Ovary (tissue), 9 donors: ENCODE data around the gene BTBD9. TPM values are rescaled to one million over a fixed set of nuclear protein-coding genes. Genes with fewer than 3 reads are reported as not detected.

Source experiments
- DNase-seq, 5 donors: peaks; one replicate each; pipeline ENCODE4 v3.0.0-alpha.2; 2019 to 2020
- H3K27ac ChIP-seq, 2 donors: fragments of 200-600 bp; one replicate each; pipeline versions ENCODE4 v1.5.1 to v1.8.0; 2019 to 2022
- H3K27me3 ChIP-seq: fragments of 200-600 bp; one replicate; pipeline ENCODE4 v1.8.0; 2022
- H3K36me3 ChIP-seq: fragments of 200-600 bp; sonication (generic); one replicate; pipeline ENCODE4 v1.5.1; 2019
- H3K4me1 ChIP-seq: one replicate; pipeline ENCODE4 v1.8.1; 2013; ENCODE audit warnings: mild to moderate bottlenecking, moderate library complexity; ENCODE audit not compliant: insufficient read depth
- H3K4me3 ChIP-seq: fragments of 200-600 bp; sonication (generic); one replicate; pipeline ENCODE4 v1.5.1; 2017
- H3K9me3 ChIP-seq, 2 donors: fragments of 200-600 bp in 1 of 2; sonication (generic) in 1 of 2; one replicate each; pipeline versions ENCODE4 v1.5.1 to v1.8.1; 2013 to 2019; ENCODE audit warnings: mild to moderate bottlenecking in 1 of 2, moderate library complexity in 1 of 2
- CTCF ChIP-seq, 3 donors: fragments of 450-650 bp in 2 of 3; fragments of 200-600 bp in 1 of 3; IDR thresholded peaks; one replicate each; pipeline versions ENCODE4 v1.5.1 to v1.8.0; 2016 to 2022; ENCODE audit warnings: antibody characterized with exemption in 3 of 3, mild to moderate bottlenecking in 1 of 3
- EP300 ChIP-seq: sonication (generic); formaldehyde crosslinking; IDR thresholded peaks from one replicate; pipeline ENCODE4 v1.6.1; 2017; ENCODE audit warnings: antibody characterized with exemption
- POLR2A ChIP-seq: fragments of 450-650 bp; IDR thresholded peaks from one replicate; pipeline ENCODE4 v1.6.1; 2017; ENCODE audit warnings: antibody characterized with exemption, mild to moderate bottlenecking, moderate library complexity
- WGBS, 3 donors: extraction: QIAGEN DNeasy Blood & Tissue Kit in 1 of 3; methylation state at CpG; one replicate each; pipeline versions ENCODE4 v1.1.5 to v1.1.7; 2013 to 2017; 5-methylcytosine and 5-hydroxymethylcytosine counted together
- intact Hi-C, 4 donors: fragments of 100-400 bp; cut with DNase I; formaldehyde crosslinking; loops; one replicate each; pipeline versions ENCODE4 v1.11.0 to v1.15.1; 2022 to 2023
- polyA plus RNA-seq, 2 donors: library from polyadenylated mRNA; stranded (reverse); fragments of 200-250 nt in 1 of 2; fragments of 350-450 nt in 1 of 2; fragmentation: Illumina TruSeq in 1 of 2; extraction: RNeasy Lipid Tissue Mini Kit (QIAGEN cat#74804) in 1 of 2; gene quantifications; one replicate each; pipeline ENCODE4 v1.2.3, GENCODE V29; 2013 to 2014
- total RNA-seq, 7 donors: library from RNA; depleted of rRNA in 2 of 7; stranded (reverse); fragments of >200 nt in 2 of 7; fragmentation: NEBNext Ultra II Directional in 3 of 7; extraction: Animal tissue kit (Norgen Biotek cat#: 25700) in 3 of 7; gene quantifications; one replicate each; pipeline versions ENCODE4 v1.1.0 to v1.2.4, GENCODE V29; 2016 to 2023
- donor health status: DM: no; HTN: no; CAD: no; lungs with moderate emphysema.
- donor health status: DM: no; HTN: no; CAD: no.
- donor health status: Bipolar disorder and iron deficiency.
- donor health status: DM: yes; HTN: yes; CAD: no.
- donor health status: DM: no; HTN: no; CAD: no.
- donor health status: DM: yes; HTN: yes; CAD: no.

BTBD9 gene
- total and polyA plus RNA-seq, 9 donors: 7.2 to 28.8 (median 21.0) TPM

GRCh38 chr6:38239719-38240451 is 399.8 kb downstream of the BTBD9 start:
- Histone ChIP-seq H3K9me3 (no peaks in the 10 kb centered on the region), H3K36me3 (no peaks in the 10 kb centered on the region), H3K27ac (no peak overlapping the region), H3K27me3 (no peaks in the 10 kb centered on the region), H3K4me3 (no peak overlapping the region), H3K4me1 (no peaks in the 10 kb centered on the region)
- no peak for DNase-seq
- 75 to 86% (median 80%) methylated on average over 5 of the region's 5 CpGs for WGBS, 3 donors
- intact Hi-C loops: no loop called here
- TF ChIP-seq CTCF (IDR thresholded peaks at IDR 0.05) (no peak), EP300 (no peak), POLR2A (no peak)

- WGBS, 3 donors: 96 to 100% (median 98%) methylated on average over 1 of the region's 1 CpG
- no peak for TF ChIP-seq CTCF (IDR thresholded peaks at IDR 0.05)
- no peak for TF ChIP-seq POLR2A
- no peak for TF ChIP-seq EP300
- Histone ChIP-seq H3K36me3 (no peaks in the 10 kb centered on the region), H3K4me1 (no peaks in the 10 kb centered on the region), H3K9me3 (no peaks in the 10 kb centered on the region), H3K27ac (no peak overlapping the region), H3K4me3 (no peak overlapping the region), H3K27me3 (no peaks in the 10 kb centered on the region)
- intact Hi-C loops: no loop called here
- no peak for DNase-seq
Observed at GRCh38 chr6:38236631-38237030, 403.1 kb downstream of the BTBD9 start.

GRCh38 chr6:38234934-38235682 is 404.6 kb downstream of the BTBD9 start:
- Histone ChIP-seq H3K4me1 (no peaks in the 10 kb centered on the region), H3K9me3 (no peaks in the 10 kb centered on the region), H3K4me3 (no peak overlapping the region), H3K36me3 (no peaks in the 10 kb centered on the region), H3K27ac (no peak overlapping the region), H3K27me3 (no peaks in the 10 kb centered on the region)
- WGBS, 3 donors: 84 to 86% (median 85%) methylated on average over 4 of the region's 4 CpGs
- DNase-seq: no peak
- intact Hi-C loops: no loop called here
- TF ChIP-seq POLR2A (no peak), EP300 (no peak), CTCF (IDR thresholded peaks at IDR 0.05) (no peak)

- intact Hi-C loops: no loop called here
- Histone ChIP-seq H3K4me3 (no peak overlapping the region), H3K27ac (no peak overlapping the region), H3K36me3 (no peaks in the 10 kb centered on the region), H3K27me3 (no peaks in the 10 kb centered on the region), H3K9me3 (no peaks in the 10 kb centered on the region), H3K4me1 (no peaks in the 10 kb centered on the region)
- TF ChIP-seq CTCF (IDR thresholded peaks at IDR 0.05): no peak
- TF ChIP-seq POLR2A: no peak
- TF ChIP-seq EP300: no peak
- DNase-seq: no peak
- 79 to 81% (median 79%) methylated on average over 2 of the region's 2 CpGs for WGBS, 3 donors
Observed at GRCh38 chr6:38234141-38234540, 405.6 kb downstream of the BTBD9 start.
